Cortex of kidney (tissue), 1 donor: ENCODE measurements around the gene AUTS2.

Source experiments
- DNase-seq: peaks from one replicate; lab custom pipeline; 2025; lab: John Stamatoyannopoulos, UW

The AUTS2 gene

GRCh38 chr7:70189776-70190175, 591.5 kb downstream of the AUTS2 start:
- no peak for DNase-seq

GRCh38 chr7:70190281-70190680, 592.0 kb downstream of the AUTS2 start:
- no peak for DNase-seq

DNA sequence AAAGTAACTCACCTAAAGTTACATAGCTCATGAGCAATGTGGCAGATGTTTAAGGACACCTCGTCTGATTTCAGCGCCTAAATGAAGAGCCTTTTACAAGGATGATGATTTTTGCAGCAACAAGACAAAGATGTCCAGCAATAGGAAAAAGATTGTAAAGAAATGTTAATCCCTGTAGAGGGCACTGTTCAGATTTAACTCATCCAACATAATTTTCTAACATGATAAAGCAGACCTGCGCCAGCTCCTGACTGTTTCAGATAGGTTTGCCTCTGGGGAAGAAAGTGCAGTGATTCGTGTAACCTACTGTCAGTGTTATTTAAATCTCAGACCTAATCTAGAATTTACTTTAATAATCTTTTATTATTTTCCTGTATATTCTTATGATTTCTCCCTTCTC, 595.2 kb downstream of the AUTS2 start:
- DNase-seq, result no peak

DNA sequence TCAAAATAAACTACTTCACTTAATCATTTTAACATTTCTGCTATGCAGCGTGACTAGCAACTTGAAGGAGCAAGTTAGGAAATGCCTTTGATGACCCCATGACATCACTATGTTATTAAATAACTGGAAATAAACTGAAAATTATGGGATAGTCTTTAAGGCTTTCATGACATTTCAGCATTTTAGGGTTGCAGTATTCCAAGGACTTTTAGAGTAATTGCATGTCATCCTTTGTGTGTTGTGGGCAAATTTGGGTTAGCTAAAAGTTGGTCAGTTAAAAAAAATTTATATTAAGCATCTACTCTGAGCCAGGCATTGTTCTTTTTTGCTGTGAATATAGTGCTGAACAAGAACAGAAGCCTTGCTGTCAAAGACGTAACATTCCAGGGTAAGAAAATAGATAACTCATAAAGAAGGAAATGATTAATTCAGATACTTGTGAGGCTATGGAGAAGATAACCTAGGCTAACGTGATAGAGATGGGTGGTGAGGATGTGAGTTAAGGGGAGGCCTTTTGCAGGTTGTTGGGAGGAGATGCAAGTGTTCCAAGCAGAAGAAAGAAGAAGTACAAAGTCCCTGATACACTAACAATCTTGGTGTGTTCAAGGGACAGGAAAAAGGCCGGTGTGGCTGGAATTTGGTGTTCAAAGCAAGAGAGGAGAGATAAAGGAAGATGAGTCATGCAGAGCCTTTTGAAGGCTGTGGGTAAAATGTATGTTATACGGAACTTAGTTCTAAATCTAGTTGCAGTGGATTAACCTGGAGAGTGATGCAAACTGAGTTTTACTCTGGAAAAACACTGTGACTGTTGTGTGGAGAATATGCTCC, 610.2 kb downstream of the AUTS2 start:
- no peak for DNase-seq

DNA sequence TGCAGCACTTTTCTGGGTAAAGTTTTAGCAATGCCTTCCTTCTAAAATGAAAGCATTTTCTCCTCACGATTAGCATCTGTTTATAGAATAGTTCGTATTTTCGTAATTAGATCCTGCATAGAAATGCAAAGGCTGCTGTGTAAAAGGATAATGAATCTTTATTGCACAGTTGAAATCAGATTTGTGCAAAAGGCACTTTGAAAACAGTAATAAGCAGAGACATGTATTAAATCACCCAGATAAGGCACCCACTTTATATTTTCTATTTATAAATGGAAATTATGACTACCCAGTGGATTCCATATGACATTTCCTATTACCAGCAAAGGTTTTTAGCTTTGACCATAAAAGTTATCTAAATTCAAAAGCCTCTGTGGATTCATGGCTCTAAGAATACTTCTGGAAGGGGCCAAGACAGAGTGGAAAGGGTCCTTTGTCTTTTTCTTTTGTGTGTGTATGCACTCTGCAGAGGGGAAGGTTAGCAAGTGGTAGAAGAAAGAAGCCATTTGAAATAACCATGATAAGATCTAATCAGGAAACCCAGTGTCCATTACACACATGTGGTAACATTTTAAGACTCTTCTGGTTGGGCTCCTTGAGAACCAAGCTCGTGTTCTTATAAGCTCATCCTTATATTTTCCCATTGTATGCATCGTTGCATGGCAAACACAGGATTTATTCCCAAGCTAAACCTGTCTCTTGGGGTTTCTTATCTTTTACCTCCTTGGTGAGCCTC, 612.1 kb downstream of the AUTS2 start:
- DNase-seq, result no peak

- no peak for DNase-seq
These were observed 612.6 kb downstream of the AUTS2 start for GRCh38 chr7:70210936-70211310.

GRCh38 chr7:70212281-70212680, 614.0 kb downstream of the AUTS2 start:
- DNase-seq, result no peak

DNA sequence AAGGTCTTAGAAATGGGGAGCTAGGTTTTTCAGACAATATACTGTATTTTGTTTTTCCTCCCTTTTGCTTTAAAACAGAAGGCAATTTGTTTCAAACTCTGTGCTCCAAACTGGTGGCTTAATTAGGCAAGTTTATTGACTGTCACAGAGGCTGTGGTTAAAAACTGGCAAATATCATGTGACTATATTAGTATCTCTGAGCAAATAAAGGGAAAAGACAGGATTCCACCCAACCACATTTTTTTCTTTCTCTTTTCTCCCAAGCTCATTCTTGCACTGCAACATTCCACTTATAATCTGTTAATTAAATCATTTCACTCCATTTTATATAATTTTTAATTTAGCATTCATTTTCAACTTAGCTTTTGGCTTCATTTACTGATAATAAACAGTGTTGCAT, 615.8 kb downstream of the AUTS2 start:
- no peak for DNase-seq

- no peak for DNase-seq
These were observed 617.2 kb downstream of the AUTS2 start for GRCh38 chr7:70215491-70215890.

DNA sequence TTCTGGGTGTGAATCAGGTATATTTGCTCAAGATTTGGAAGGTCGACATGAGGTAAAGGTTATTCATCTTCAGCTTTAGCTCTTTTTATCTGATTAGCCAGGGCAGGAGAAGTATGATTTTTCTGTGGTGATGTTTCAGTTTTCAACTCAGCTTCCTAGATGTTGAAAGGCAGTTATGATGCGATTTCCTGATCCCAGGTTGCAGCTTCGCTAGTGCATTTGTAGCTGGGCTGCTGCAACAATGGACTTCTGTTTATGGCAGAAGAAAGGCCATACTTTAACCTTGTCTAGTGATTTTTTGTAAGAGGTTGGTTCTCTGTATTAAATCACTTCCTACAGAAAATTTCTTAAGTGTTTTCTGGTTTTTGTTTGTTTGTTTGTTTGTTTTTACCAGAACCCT, 619.3 kb downstream of the AUTS2 start:
- DNase-seq, result no peak

GRCh38 chr7:70218006-70218405, 619.7 kb downstream of the AUTS2 start:
- no peak for DNase-seq

DNA sequence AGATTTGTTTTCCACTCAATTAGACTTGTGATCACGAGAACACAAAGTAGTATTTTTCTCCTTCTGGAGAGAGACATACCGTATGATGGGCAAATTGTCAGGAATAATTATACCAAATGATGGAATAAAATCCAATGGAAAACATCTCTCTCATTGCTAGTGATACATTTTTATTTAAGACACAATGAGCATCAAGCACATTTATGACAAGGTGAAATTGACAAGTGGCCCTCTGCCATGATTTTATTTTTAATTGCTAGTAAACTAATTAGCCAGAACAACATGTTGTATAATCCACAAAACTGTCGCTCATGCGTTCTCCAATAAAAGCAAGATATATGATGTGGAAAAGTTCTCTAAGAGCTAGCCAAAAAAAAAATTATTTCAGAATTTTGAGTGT, 620.8 kb downstream of the AUTS2 start:
- no peak for DNase-seq

- no peak for DNase-seq
These were observed 631.0 kb downstream of the AUTS2 start for GRCh38 chr7:70229242-70229641.

DNA sequence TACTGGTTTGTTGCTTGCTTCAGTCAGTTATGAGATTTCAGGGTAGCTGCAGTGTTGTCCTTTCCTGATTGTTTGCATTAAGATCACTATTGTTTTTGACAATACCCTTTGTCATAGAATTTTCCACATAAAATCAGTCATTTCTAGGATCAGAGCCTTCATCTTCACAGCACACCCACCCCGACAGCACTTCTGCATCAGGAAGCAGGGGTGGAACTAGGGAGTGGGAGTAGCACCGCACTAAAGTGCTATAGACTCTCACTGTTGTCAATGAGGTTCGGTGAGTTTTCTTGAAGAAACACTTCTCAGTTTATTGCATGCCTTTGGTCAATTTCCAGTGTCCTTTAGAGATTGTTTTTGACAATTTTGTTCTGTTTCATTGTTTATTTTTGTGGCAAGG, 632.5 kb downstream of the AUTS2 start:
- DNase-seq, result no peak

GRCh38 chr7:70233776-70234175, 635.5 kb downstream of the AUTS2 start:
- no peak for DNase-seq

- DNase-seq, result no peak
These were observed 639.0 kb downstream of the AUTS2 start for GRCh38 chr7:70237256-70237655.

GRCh38 chr7:70237831-70238575, 639.7 kb downstream of the AUTS2 start:
- no peak for DNase-seq

DNA sequence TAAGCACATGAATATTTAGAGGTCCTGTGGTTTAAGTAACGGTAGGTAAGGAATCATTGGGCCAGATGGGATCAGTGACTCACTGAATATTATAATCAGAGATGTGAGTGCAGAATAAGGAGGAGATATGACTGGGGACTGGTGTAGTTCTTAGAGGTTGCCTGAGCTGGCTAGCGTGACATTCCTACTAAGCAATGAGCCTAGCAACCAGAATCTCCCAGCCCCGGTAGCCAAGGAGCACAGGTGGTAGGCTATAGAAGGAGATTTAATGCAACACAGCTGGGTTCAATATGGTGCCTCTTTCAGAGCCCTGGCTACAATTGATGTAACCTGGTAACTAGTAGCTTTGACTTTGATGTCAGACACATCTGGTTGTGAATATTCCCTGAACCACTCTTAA, 641.6 kb downstream of the AUTS2 start:
- no peak for DNase-seq

- DNase-seq, result no peak
These were observed 642.6 kb downstream of the AUTS2 start for GRCh38 chr7:70240873-70241272.

DNA sequence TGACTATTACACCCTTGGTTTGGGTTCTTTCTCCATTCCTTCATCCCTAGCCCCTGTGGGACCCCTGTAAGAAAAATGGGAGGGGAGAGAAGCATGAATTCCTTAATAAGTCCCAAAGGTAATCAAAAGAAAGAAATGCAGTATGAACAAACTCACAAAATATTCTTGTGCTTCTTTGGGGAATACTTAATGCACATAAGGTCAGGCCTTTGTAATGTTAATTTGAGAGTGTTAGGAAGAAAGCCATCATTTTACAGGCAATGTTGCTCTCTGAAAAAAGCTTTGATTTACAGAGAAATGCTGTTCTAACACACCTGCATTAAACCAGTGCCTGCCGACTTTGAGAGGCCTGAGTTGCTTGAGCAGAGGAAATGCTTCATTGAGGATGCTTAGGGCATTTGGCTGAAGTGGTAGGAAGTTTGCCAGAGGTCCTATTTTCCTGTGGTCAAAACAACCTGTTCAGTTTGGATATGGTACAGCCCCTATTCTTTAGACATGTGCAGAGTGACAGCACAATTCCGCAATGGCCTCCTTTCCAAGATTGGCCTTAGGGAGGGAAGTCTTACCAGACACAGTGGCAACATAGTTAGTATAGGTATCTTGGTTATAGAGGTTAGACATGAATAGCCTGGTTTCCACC, 643.4 kb downstream of the AUTS2 start:
- DNase-seq, result no peak

DNA sequence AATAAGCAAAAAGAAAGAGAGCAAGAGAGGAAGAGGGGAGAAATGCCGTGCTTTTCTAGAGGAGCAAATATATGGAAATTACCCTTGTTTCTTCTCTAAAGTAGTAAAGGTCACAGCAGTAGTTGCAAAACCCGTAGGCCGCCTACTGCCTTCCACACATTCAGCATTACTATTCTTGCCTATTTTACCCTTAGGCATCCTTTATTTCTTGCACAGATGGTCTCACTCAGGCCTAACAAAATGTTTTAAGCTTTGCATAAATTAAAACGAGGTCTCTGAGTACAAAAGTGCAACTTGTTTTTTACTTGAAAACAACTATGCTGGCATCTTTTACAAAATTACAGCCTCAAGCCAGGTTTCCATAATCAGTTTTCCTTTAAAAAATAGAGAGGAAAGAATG, 644.6 kb downstream of the AUTS2 start:
- DNase-seq, result no peak

GRCh38 chr7:70243443-70243842, 645.2 kb downstream of the AUTS2 start:
- no peak for DNase-seq
